HG03521 (cell line): ENCODE data around the gene COMMD9.

Experiments used
- ATAC-seq: cut with Tn5 transposase; IDR thresholded peaks from one replicate; pipeline ENCODE4 v1.9.1; 2021; ENCODE audit warnings: mild to moderate bottlenecking, moderate library complexity; ENCODE audit not compliant: unreplicated experiment

COMMD9 gene

GRCh38 chr11:36227044-36227443 is 62.2 kb downstream of the COMMD9 start:
- no peak for ATAC-seq

GRCh38 chr11:36224209-36224882 is 64.9 kb downstream of the COMMD9 start:
- no peak for ATAC-seq

GRCh38 chr11:36222831-36223635 is 66.2 kb downstream of the COMMD9 start:
- ATAC-seq = no peak
